Endometrial microvascular endothelial cells (primary cell): Measurements from ENCODE around the gene MDM1. TPM values are rescaled to one million over a fixed set of nuclear protein-coding genes. Genes with fewer than 3 reads are reported as not detected.

ENCODE experiments used
- in situ Hi-C: cut with HindIII; loops from 2 replicates; pipeline ENCODE4 v1.10.0; 2017; ENCODE audit warnings: low sequenced_read_pairs, low pct_unique_long_range_greater_than_20kb; ENCODE audit errors: inconsistent ontology term
- total RNA-seq: library from RNA; depleted of rRNA; stranded (reverse); fragments of >200 nt; gene quantifications from one replicate; pipeline ENCODE4 v1.2.3, GENCODE V29; 2015; ENCODE audit errors: inconsistent ontology term

Gene MDM1, protein sequence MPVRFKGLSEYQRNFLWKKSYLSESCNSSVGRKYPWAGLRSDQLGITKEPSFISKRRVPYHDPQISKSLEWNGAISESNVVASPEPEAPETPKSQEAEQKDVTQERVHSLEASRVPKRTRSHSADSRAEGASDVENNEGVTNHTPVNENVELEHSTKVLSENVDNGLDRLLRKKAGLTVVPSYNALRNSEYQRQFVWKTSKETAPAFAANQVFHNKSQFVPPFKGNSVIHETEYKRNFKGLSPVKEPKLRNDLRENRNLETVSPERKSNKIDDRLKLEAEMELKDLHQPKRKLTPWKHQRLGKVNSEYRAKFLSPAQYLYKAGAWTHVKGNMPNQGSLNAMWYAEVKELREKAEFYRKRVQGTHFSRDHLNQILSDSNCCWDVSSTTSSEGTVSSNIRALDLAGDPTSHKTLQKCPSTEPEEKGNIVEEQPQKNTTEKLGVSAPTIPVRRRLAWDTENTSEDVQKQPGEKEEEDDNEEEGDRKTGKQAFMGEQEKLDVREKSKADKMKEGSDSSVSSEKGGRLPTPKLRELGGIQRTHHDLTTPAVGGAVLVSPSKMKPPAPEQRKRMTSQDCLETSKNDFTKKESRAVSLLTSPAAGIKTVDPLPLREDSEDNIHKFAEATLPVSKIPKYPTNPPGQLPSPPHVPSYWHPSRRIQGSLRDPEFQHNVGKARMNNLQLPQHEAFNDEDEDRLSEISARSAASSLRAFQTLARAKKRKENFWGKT
- total RNA-seq, result 10.4 TPM

DNA sequence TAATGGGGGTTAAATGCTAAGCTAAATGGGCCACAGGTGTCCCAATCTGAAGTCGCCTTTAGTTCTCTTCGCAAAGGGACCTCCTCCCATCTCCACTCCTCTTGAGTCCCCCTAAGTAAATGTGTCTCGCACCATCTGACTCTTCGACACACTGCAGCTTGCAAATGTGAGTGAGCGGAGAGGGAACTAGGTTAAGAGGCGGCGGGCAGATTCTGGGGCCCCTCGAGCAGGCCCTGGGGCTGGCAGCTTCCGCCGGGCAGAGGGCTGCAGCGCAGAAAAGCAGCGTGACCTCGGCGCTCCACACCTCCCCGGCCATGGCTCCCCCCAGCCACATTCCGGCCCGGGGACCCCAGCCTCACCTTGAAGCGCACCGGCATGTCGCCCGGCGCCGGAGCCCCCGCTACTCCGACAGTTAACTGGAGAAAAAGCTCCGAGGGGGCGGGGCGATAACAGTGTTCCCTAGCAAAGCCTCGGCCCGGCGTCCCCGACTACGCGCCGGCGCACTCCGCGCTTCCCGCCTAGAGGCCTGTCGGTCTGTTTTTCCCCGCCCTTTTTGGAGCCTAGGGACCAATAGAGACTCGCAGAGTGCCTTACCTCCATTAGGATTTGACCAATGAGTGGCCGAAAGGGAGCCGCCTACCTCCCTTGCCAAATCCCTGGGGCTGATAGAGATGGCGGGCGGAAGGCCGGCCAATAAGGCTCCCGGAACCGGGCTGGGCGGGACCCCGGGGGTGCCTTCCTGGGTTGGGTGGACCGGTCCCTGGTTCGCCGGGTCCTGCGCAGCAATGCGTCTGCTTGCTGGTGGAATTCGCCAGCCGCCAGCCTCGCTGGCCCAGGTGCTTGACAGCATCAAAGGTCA is at the start of gene MDM1:
Gene MDM1, minus strand, starts transcription at position 494 of the 859 bp plus-strand sequence. Its CDS starts 117 bp downstream, at position 377.
- in situ Hi-C loops, result no loop called here

DNA sequence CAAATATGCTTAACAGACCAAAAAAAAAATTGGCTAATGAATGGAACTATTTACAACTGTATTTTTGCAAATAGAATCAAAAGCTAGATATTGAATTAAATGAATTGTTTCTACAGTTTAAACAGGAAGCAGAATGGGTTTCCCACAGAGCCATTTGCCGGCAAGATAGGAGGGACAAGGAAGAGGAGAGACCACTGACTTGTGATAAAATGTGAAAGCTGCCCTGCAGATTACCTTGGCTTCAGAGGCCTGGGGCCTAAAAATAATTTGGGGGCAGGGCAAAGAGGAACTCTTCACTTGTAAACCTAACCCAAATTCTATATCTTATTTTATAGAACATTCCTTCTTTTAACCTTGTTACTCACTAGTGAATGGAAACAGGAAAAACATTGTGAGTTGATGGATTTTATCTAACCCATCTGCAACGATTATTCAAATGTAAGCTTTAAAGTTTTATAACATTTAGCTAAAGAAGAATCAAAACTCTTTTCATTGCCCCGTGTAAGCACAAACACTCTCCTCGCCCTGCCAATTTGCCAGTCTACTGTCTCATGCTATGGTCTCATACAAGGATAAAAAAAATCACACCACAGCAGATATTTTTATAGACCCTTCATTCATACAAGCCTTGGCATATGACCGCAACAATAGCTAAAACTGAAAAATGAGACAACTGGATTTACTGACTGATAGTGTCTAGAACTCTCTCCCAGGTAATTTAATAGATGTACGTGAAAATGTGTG is 49.5 kb upstream of the MDM1 start:
- in situ Hi-C loops, result no loop called here

DNA sequence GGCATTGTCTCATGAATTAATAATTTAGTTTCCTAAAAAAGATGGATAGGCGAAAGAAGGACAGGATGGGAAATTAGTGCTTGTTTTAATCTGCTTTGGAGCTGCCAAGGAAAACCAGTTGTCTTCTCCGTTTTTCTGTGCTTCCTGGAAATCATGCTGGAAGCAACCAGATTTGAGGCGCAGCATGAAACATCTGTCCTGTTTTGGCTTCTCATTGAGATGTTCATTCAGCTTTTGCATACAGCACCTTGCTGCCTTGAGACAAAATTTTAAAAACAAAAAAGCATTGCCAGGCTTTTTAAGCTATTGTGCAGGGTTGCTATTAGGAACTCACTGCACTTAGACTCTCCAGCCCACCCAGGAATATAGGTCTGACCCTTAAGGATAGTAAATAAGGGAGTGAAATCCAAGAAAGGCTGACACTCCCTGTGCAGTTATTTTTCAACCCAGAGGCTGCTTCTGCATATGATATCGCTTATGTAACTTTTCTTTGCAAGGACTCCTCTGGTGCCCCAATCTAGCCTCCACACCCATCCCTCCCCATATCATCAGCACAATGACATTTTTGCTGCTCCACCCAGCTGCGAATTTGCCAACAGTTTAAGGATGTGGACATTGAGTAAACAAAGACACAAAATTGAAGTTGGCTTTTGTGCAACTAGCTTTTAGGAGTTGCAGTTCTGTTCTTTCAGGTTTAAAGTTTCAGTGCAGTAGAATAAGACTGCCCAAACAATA is 46.9 kb upstream of the MDM1 start:
- in situ Hi-C loops, result no loop called here

DNA sequence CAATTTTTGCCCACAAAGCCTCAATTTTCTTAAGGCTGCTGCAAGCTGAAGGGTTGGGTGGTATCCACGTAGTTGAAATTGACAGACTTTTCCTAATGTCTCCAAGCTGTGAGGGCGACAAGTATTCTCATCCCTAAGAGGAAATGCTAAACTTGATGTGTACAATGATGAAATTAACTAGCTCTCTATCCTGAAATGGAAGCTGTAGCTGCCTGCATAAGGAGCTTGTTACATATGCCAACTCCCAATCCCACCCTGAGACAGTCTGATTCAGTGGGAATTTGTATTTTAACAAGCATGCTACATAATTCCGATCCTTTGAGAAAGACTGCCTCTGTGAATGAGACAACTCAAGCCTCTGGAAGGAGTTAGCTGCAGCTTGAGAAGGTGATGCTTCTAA is 45.7 kb upstream of the MDM1 start:
- in situ Hi-C loops, result no loop called here

DNA sequence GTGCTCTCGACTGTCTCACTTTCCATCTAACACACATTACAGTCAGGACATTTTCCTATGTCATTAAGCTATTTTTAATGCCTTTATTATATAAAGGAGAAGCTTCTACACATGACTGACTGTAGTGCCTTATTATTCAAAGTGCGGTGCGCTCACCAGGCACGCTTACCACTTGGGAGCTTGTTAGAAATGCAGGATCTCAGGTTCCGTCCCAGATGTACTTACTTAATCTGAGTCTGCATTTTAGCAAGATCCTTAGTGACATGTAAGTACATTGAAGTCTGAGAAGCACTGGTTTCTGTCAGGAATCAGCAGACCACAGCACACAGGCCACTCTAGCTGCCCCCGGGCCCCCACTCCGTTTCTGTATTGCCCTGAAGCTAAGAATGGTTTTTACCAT is 44.7 kb upstream of the MDM1 start:
- in situ Hi-C loops, result no loop called here

DNA sequence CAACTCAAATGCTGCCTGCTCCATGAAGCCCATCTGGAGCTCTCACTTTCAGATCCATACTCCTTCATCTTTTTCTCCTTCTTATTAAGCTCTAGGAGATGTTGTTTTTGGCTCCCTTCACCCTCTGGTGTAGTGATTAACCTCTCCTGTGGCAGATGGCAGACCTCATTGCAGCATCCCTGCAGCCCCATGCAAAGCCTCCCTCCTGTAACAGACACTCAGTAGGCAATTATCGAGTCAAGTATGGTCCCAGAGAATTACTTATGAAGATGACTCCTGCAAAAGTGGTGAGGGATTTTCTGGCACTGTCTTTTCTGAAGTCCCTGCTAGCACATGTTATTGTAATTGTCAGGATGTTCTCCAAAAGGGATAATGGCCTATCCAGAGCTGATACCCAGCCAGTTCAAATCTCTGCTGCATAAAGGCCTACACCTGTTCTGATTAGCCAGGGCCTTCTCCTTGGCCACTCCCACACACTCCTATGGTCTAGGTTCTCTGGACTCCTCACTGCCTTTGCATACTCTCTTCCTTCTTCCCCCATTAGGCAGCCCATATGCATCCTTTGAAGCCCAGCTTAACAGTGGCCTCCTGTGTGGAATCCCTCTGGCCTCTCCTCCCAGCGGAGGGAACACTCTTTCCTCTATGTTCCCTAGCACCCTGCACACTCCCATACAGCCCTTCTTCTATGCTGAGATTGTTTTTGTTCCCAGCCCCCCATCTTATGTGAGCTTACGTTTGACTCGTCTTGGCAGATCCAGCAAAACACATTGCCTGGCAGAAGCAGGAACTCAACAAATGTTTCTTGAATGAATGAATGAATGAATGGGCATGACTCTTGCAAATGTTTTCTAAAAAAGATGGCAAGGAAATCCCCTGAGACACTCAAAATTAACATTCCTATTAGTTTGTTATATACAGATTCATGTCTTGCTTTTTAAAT is 43.9 kb upstream of the MDM1 start:
- in situ Hi-C loops, result no loop called here

DNA sequence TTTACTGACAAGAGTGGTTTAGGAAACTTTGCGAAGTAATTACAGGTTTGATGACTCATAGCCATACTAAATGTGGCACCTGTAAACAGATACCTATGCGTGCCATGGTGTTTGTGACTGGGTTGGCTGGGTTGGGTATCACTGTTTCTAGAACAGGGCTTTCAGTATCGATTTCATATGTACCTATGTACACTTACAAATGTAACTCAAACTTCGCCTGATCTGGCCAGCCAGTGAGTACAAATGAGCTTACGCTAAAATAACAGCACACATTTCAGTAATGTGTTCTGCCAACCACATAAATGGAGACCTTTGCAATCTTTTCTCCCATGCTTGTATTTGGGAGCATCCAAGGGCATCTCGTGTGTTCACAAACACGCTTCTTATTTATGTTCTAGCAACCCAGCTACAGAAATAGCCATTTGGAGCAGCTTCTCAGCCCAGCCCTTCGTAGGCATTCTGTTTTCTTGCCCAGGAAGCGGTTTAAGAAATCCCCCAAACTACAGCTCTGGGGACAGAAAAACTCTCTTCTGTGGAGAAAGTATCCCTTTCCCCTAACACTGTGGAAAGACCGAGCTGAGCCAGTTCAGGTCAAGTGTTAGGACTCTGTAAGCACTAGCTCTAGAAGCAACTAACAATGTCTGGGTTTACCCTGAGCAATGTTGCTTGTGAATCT is 42.3 kb upstream of the MDM1 start:
- in situ Hi-C loops, result no loop called here

DNA sequence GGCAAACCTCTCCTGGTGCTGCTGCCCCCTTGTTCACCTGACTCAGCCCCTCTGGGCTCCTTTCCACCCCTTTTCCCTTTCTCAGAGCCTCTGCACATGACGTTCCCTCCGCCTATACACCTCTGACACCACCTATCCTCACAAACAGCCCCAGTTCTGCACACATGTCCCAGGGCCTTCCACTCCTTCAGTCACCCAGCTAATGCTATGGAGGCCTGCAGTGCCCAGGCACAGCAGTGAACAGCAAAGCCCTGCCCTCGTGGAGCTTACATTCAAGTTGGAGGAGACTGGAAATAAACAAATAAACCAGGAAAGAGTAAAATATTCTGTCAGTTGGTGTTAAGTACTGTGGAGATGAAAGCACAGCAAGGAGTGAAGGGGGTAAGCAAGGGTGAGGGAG is 38.5 kb upstream of the MDM1 start:
- in situ Hi-C loops, result no loop called here

DNA sequence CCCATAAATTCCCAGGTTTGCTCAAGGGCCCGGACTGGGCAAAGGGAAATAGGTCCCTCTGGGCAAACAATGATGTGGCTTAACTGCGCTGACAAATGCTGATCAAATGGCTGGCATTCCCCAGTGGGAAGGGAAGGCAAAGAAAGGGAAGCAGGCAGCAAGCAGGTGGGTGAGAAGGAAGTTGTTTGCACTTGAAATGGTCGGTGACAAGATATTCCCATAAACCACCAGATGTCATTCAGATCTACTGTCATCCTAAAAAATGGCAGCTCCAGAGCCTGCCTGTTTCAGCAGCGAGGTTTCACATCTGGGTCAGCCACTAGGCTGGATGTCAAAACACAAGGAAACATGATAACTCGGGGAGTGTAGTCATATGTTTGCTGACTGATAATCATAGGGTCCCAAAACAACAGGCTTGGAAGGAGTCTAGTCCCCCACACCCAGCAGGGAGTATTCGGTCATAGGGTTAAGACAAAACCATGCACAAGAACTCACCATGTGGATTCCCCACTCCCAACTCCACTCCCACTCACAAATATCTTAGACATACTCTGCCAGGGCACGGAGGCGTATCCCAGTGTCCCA is 37.9 kb upstream of the MDM1 start:
- in situ Hi-C loops, result no loop called here

DNA sequence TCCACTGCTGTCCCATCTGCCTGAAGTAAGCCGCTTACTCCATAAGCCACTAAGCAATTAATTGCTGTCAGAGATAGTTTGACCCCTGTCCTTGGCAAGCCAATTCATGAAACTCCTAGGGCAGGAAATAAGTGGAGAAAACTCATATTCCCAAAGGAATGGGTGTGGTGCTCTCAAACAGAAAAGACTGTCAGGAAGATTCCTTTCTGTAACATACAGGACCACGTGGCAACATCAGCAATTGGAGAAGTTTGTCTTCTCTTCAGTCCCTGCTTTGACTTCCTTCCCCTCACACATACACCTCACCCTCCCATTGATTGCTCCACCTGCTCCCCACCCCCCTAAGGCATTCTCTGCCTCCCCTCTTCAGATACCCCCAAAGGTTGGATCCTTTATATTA is 36.2 kb upstream of the MDM1 start:
- in situ Hi-C loops, result no loop called here

DNA sequence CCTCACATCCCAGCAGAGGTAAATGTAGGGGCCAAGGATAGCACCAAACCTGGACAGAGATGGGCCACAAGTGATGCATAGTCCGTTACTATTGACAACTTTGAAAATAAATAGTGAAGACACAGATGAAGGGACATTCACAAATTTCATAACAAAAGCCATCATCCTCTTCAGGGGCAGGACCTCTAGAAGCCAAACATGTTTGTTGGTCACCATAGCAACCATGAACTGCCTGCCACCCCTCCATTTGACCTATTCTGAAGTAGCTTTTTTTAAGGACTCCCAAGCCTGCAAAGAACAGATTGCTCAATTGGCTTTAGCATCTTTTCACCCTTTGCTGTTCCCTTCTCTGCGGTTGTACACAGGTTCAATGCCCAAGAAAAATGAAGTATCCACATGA is 35.7 kb upstream of the MDM1 start:
- in situ Hi-C loops, result no loop called here

DNA sequence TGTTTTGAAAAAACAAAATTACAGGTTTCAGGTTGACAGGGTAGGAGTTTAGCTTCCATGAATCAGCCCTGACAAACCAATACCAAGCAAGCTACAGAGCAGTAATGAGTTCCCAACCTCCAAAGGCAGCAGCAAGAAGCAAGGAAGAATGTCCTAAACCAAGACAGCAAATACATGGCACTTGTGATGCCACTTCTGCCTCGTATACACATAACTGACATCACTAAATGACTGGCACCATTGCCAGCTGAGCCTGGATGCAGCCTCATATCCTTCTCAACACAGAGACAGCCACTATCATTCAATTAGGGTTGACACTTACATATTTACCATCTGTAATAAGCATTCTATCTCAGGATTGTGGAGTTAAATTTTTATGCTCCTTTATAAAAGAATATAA is 35.0 kb upstream of the MDM1 start:
- in situ Hi-C loops, result no loop called here

DNA sequence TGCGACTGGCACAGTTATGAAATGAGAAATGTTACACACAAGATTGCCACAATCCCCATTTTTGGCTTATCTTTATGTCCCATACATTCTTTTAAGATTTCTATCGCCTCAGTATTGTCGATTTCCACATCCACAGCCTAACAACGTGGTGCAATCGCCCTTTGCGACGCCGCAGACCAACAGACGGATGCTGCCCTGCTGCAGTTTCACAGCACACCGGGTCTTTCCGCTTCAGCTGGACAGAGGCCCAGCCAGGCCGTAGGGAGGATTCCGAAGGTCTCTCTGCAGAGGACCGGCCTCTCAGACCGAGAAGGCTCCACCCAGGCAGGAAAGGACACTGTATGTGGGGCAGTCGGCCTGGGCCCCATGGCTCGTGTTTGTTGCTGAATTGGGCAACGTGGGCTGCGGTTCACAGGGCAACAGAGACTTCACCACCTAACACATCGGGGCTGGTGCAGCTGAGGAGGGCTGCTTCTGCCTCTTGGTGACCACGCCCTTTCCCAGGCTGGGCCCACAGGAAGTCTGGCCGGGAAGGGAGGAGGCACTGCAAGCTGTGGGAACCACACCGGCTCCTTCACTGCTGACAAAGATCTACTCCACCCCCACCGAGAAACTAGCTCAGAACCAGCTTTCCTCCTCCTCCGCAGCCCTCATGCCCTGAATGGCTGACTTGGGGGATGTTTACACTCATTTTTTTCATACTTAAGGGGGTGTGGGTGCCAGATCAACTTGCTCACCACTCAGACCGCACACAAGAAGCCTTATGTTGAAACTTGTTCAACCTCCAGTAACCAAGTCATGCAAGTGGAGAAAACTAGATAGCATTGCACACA is 32.9 kb upstream of the MDM1 start:
- in situ Hi-C loops, result no loop called here

DNA sequence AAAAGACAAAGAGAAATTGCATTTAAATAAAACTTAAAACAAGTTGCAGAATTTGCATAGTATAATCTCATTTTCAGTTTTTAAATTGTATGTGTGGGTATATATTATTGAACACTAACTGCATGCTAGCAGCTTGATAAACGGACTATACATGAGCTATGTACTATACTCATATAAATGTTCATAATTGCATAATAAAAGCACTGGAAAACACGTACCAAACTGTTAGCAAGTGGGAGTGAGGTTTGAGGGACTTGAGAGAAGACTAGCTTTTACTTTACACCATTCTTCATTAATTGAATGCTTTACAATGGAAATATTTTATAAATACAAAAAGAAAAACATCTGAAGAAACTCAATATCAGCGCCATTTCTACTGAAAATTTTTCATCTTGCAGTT is 32.2 kb upstream of the MDM1 start:
- in situ Hi-C loops, result no loop called here

DNA sequence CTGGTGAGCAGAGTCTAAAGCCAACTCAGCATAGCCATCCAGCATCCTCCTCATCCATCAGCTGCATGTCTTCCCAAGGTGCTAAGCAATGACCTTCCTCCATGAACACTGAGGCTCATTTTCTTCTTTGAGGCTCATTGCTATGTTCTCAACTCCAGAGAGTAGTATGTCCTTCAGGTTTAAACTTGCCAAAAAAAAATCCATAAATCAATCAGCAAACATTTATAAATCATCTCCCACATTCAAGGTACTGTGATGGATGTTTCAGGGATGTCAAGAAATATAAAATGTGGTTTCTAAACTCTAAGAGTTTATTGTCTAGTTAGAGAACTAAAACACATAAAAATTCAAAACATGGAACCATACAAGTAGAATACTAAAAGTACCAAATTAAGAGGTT is 29.8 kb upstream of the MDM1 start:
- in situ Hi-C loops, result no loop called here

DNA sequence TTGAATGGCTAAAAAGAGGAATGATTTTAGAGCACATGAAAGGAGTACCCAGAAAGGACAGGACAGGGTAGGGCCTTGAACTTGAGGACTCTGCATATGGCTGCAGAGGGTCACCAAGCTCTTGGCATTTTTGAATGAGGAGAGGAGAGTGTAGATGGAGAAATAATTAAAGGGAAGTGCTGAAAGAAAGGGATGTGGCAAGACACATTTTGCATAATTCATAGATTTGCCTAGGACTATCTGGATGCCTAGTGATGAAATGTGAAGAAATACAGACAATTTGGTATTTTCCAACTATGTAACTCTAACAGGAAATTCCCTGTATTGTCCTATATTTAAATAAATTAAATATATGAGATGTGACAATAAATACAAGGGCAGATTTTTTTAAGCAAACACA is 27.5 kb upstream of the MDM1 start:
- in situ Hi-C loops, result no loop called here
